DOHH2 (cell line): ENCODE data around the gene SLC2A10.

Experiments used
- H3F3A ChIP-seq: fragments of 200-600 bp; sonication (generic), shearing (Covaris generic); 2 replicates; pipeline ENCODE4 v1.6.0; 2016; ENCODE audit warnings: antibody characterized with exemption, mild to moderate bottlenecking; ENCODE audit not compliant: control insufficient read depth, insufficient read depth
- H3K27ac ChIP-seq: fragments of 200-600 bp; sonication (generic); 2 replicates; pipeline ENCODE4 v1.5.1; 2014; ENCODE audit warnings: low read depth, mild to moderate bottlenecking, low read length, moderate library complexity
- H3K27me3 ChIP-seq: fragments of 200-600 bp; sonication (generic); 2 replicates; pipeline ENCODE4 v1.6.1; 2014; ENCODE audit warnings: mild to moderate bottlenecking, low read length, mixed read lengths; ENCODE audit not compliant: control insufficient read depth
- H3K36me3 ChIP-seq: fragments of 200-600 bp; sonication (generic); 2 replicates; pipeline ENCODE4 v1.6.1; 2014; ENCODE audit warnings: mild to moderate bottlenecking, low read length, moderate library complexity, mixed read lengths; ENCODE audit not compliant: control insufficient read depth
- H3K4me1 ChIP-seq: fragments of 200-600 bp; sonication (generic); 2 replicates; pipeline ENCODE4 v1.6.1; 2014; ENCODE audit warnings: mild to moderate bottlenecking, low read length, mixed read lengths; ENCODE audit not compliant: control insufficient read depth
- H3K4me2 ChIP-seq: fragments of 200-600 bp; sonication (generic); 2 replicates; pipeline ENCODE4 v1.6.0; 2014; ENCODE audit warnings: mild to moderate bottlenecking, low read length, moderate library complexity
- H3K4me3 ChIP-seq: fragments of 200-600 bp; sonication (generic); 2 replicates; pipeline ENCODE4 v1.5.1; 2014; ENCODE audit warnings: mild to moderate bottlenecking, low read length, mixed read lengths
- H3K79me2 ChIP-seq: fragments of 200-600 bp; sonication (generic); 2 replicates; pipeline ENCODE4 v1.6.1; 2014; ENCODE audit warnings: mild to moderate bottlenecking, low read length, mixed read lengths; ENCODE audit not compliant: control insufficient read depth
- H3K9me2 ChIP-seq: fragments of 200-600 bp; sonication (generic); replicated peaks from 2 replicates; pipeline ENCODE4 v1.6.1; 2014; ENCODE audit warnings: mild to moderate bottlenecking, low read length, mixed read lengths; ENCODE audit not compliant: control insufficient read depth
- H3K9me3 ChIP-seq: fragments of 200-600 bp; sonication (generic); 2 replicates; pipeline ENCODE4 v1.6.1; 2014; ENCODE audit warnings: antibody characterized with exemption, low read length, mixed read lengths; ENCODE audit not compliant: control insufficient read depth, insufficient read depth
- H4K20me1 ChIP-seq: fragments of 200-600 bp; sonication (generic); 2 replicates; pipeline ENCODE4 v1.6.0; 2014; ENCODE audit warnings: low read depth, mild to moderate bottlenecking, antibody characterized with exemption, low read length, moderate library complexity; ENCODE audit not compliant: control insufficient read depth, insufficient read depth
- EZH2phosphoT487 ChIP-seq: fragments of 200-600 bp; sonication (generic); IDR thresholded peaks from 2 replicates; pipeline ENCODE4 v1.6.1; 2017; ENCODE audit warnings: borderline replicate concordance, mild to moderate bottlenecking, antibody characterized with exemption, low read length, moderate library complexity, mixed read lengths
- TF ChIP-seq, protein P1 (sequence below): fragments of 200-600 bp; sonication (generic); IDR thresholded peaks from one replicate; pipeline ENCODE4 v1.5.1; 2014; ENCODE audit warnings: antibody characterized with exemption, mild to moderate bottlenecking, low read depth, low read length; ENCODE audit not compliant: poor library complexity, severe bottlenecking

Gene SLC2A10

DNA sequence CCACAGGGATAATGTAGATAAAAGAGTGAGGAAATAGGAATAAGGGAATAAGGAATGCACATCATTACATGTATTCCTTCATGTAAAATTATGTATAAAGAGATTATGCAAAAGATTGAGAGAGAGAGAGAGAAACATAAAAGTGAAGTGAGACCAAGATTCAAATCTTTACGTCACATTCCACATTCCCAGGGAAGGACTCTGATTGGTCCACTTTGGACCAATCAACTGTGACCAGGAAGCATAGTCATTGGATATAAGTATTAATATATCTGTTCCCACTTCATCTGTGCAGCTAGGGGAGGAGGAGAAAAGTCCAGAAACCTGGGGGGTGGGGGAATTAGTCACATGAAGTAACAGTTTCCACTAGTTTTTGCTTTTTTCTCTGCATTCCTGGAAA lies 66.4 kb downstream of the SLC2A10 start:
- TF ChIP-seq, protein P1, sequence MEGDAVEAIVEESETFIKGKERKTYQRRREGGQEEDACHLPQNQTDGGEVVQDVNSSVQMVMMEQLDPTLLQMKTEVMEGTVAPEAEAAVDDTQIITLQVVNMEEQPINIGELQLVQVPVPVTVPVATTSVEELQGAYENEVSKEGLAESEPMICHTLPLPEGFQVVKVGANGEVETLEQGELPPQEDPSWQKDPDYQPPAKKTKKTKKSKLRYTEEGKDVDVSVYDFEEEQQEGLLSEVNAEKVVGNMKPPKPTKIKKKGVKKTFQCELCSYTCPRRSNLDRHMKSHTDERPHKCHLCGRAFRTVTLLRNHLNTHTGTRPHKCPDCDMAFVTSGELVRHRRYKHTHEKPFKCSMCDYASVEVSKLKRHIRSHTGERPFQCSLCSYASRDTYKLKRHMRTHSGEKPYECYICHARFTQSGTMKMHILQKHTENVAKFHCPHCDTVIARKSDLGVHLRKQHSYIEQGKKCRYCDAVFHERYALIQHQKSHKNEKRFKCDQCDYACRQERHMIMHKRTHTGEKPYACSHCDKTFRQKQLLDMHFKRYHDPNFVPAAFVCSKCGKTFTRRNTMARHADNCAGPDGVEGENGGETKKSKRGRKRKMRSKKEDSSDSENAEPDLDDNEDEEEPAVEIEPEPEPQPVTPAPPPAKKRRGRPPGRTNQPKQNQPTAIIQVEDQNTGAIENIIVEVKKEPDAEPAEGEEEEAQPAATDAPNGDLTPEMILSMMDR, result no peak
- TF ChIP-seq EZH2phosphoT487, result no peak
- no peaks in the 10 kb centered on the region for H3K9me2 ChIP-seq
- no peaks in the 10 kb centered on the region for H3K27me3 ChIP-seq
- H4K20me1 ChIP-seq, result no peaks in the 10 kb centered on the region
- no peaks in the 10 kb centered on the region for H3F3A ChIP-seq
- no peaks in the 10 kb centered on the region for H3K36me3 ChIP-seq
- no peaks in the 10 kb centered on the region for H3K4me1 ChIP-seq
- no peak overlapping the region for H3K4me3 ChIP-seq
- no peaks in the 10 kb centered on the region for H3K79me2 ChIP-seq
- H3K9me3 ChIP-seq, result no peaks in the 10 kb centered on the region
- H3K4me2 ChIP-seq, result no peak overlapping the region
- no peak overlapping the region for H3K27ac ChIP-seq

DNA sequence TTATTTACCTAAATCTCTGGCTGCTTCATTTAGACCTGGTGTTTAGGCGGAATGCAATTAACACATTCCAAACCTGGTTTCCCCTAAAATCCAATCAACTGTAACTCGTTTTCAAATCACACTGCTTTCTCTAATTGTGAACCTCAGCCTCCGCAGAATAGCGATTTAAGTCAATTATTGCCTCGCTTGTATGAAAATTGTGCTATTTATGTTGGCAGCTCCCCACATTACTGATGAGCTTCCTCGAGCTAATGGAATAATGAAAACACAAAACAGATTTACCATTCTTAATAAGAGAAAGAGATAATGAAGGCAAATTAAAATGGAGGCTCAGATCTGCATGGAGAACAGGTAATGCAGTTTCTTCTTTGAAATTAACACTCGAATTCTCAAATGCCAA lies 67.9 kb downstream of the SLC2A10 start:
- H3K79me2 ChIP-seq, result no peaks in the 10 kb centered on the region
- no peaks in the 10 kb centered on the region for H3F3A ChIP-seq
- TF ChIP-seq, protein P1, result no peak
- no peak overlapping the region for H3K4me2 ChIP-seq
- H3K27ac ChIP-seq, result no peak overlapping the region
- H4K20me1 ChIP-seq, result no peaks in the 10 kb centered on the region
- no peaks in the 10 kb centered on the region for H3K4me1 ChIP-seq
- H3K27me3 ChIP-seq, result no peaks in the 10 kb centered on the region
- H3K9me3 ChIP-seq, result no peaks in the 10 kb centered on the region
- H3K4me3 ChIP-seq, result no peak overlapping the region
- H3K9me2 ChIP-seq, result no peaks in the 10 kb centered on the region
- no peaks in the 10 kb centered on the region for H3K36me3 ChIP-seq

DNA sequence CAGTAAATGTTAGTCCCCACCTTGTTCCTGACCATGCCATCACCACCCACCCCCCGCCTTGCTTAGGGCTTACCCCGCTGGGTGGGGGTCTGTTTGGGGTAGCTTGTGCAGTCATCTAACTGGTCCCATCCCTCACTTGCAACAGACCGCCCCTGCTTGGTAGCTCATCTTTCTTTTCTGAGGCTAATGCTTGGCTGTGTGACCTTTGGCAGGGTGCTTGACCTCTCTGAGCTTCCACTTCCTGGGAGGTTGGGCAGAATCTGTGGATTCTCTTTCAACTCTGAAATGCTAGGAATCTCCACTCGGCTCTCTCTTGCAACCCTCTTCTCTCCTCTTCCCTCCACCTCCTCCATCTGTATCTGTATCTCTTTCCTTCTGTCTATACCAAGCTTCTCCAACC lies 70.4 kb downstream of the SLC2A10 start:
- Histone ChIP-seq H3K9me2 (no peaks in the 10 kb centered on the region), H3K36me3 (no peaks in the 10 kb centered on the region), H3K4me3 (no peak overlapping the region), H3K4me1 (no peaks in the 10 kb centered on the region), H3K9me3 (no peaks in the 10 kb centered on the region), H3K4me2 (no peak overlapping the region), H4K20me1 (no peaks in the 10 kb centered on the region), H3K79me2 (no peaks in the 10 kb centered on the region), H3F3A (no peaks in the 10 kb centered on the region), H3K27me3 (no peaks in the 10 kb centered on the region), H3K27ac (no peak overlapping the region)
- TF ChIP-seq EZH2phosphoT487, result no peak
- TF ChIP-seq, protein P1, result no peak
